ENCODE measurements around the gene AHCYL2. TPM values are rescaled to one million over a fixed set of nuclear protein-coding genes. Genes with fewer than 3 reads are reported as not detected.

The AHCYL2 gene
- total RNA-seq, 2 donors from 2014 or later = 30.8 to 31.4 TPM

DNA sequence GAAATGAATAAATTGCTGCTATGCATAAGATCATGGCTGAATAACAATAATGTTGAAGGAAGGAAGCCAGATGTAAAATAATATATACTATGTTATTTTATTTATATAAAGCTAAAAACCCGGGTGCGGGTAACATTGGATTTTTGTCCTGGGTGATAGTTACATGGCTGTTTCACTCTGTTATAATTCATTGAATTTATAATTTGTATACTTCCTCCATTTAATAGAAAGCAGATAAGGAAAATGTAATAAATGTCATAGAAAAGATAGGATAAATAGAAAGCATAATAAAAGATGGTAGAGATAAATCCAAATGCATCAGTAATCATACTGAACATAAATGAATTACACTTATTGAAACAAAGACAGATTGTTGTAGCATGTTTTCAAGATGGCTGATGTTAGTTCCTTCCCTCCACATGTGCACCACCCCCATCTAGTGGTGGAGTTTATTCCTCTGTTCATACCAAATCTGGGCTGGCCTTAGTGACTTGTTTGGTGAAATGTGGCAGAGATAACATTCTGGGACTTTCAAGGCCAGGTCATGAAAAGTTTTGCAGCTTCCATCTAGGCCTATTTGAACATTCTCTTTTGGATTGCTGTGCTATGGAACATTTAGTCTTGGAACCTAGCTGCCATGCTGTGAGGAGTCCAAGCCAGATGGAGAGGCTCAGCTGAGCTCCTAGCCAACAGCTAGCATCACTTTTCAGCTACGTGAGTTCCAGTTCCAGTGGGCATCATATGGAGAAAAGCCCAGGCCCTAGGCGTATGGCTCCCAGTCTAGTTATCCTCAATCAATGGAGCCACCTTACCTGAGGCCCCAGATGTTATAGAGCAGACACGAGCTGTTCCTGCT, 46.9 kb downstream of the AHCYL2 start:
- TF ChIP-seq, protein P1, sequence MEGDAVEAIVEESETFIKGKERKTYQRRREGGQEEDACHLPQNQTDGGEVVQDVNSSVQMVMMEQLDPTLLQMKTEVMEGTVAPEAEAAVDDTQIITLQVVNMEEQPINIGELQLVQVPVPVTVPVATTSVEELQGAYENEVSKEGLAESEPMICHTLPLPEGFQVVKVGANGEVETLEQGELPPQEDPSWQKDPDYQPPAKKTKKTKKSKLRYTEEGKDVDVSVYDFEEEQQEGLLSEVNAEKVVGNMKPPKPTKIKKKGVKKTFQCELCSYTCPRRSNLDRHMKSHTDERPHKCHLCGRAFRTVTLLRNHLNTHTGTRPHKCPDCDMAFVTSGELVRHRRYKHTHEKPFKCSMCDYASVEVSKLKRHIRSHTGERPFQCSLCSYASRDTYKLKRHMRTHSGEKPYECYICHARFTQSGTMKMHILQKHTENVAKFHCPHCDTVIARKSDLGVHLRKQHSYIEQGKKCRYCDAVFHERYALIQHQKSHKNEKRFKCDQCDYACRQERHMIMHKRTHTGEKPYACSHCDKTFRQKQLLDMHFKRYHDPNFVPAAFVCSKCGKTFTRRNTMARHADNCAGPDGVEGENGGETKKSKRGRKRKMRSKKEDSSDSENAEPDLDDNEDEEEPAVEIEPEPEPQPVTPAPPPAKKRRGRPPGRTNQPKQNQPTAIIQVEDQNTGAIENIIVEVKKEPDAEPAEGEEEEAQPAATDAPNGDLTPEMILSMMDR (conservative IDR thresholded peaks at IDR 0.05) = peak; percentile 89
- Mint-ChIP-seq H3K4me3 (no peak overlapping the region), H3K36me3 (ENCODE audit: low read depth) (peaks cover 19% of the 10 kb centered on the region), H3K4me1 (peaks cover 5% of the 10 kb centered on the region), H3K27ac (peak overlapping the region; percentile 79), H3K9me3 (peaks cover 11% of the 10 kb centered on the region), H3K27me3 (ENCODE audit: insufficient read depth) (no peaks in the 10 kb centered on the region)
- peaks cover 16% of the 10 kb centered on the region for H3K9me3 ChIP-seq (ENCODE audit: control insufficient read depth, low read length)
- H3K9ac ChIP-seq (ENCODE audit: extremely low read depth, low read length, poor library complexity, severe bottlenecking) = no peak overlapping the region
- 61 to 90% methylated on average over 2 to 3 of the region's 5 CpGs for WGBS, 2 experiments (ENCODE audit: insufficient coverage in 1 of 2, insufficient read length in 1 of 2)
- H3K4me1 ChIP-seq (ENCODE audit: control insufficient read depth, insufficient read depth, low read length) = no peaks in the 10 kb centered on the region
- no peak overlapping the region for H3K4me3 ChIP-seq (ENCODE audit: low read length)
- H3K27ac ChIP-seq (ENCODE audit: low read depth, low read length) = no peak overlapping the region
- H3K27me3 ChIP-seq (ENCODE audit: control insufficient read depth, insufficient read depth, low read length, poor library complexity, severe bottlenecking) = no peaks in the 10 kb centered on the region
- peaks cover 8% of the 10 kb centered on the region for H3K36me3 ChIP-seq (ENCODE audit: control insufficient read depth, insufficient read depth, low read length)
- DNase-seq = peak; percentile 85

DNA sequence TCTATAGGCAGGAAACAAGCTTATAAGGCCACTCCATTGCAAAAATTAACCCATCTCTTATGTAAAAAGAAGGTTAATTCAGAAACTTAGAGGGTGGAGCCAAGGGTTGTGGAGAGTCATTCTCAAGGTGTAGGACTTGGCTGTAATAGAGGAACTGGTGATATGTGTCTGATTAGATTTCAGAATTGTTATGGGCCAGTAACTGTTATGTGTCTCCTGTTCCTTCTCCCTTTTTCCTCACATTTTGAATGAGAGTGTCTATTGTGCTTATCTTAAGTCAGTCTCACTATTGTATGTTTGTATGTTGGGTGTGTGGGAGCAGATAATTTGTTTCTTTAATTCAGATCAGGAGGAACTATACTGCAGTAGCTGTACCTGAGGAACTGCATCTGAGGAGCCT, 49.1 kb downstream of the AHCYL2 start:
- Mint-ChIP-seq H3K4me3 (no peak overlapping the region), H3K36me3 (ENCODE audit: low read depth) (peaks cover 24% of the 10 kb centered on the region), H3K4me1 (peaks cover 2% of the 10 kb centered on the region), H3K9me3 (peaks cover 11% of the 10 kb centered on the region), H3K27me3 (ENCODE audit: insufficient read depth) (no peaks in the 10 kb centered on the region), H3K27ac (no peak overlapping the region)
- no peak overlapping the region for H3K9ac ChIP-seq (ENCODE audit: extremely low read depth, low read length, poor library complexity, severe bottlenecking)
- DNase-seq = no peak
- no peaks in the 10 kb centered on the region for H3K27me3 ChIP-seq (ENCODE audit: control insufficient read depth, insufficient read depth, low read length, poor library complexity, severe bottlenecking)
- H3K9me3 ChIP-seq (ENCODE audit: control insufficient read depth, low read length) = peaks cover 16% of the 10 kb centered on the region
- H3K4me3 ChIP-seq (ENCODE audit: low read length) = peak overlapping the region; percentile 2
- no peaks in the 10 kb centered on the region for H3K4me1 ChIP-seq (ENCODE audit: control insufficient read depth, insufficient read depth, low read length)
- no peak overlapping the region for H3K27ac ChIP-seq (ENCODE audit: low read depth, low read length)
- H3K36me3 ChIP-seq (ENCODE audit: control insufficient read depth, insufficient read depth, low read length) = peaks cover 8% of the 10 kb centered on the region
- TF ChIP-seq, protein P1 (conservative IDR thresholded peaks at IDR 0.05) = no peak

DNA sequence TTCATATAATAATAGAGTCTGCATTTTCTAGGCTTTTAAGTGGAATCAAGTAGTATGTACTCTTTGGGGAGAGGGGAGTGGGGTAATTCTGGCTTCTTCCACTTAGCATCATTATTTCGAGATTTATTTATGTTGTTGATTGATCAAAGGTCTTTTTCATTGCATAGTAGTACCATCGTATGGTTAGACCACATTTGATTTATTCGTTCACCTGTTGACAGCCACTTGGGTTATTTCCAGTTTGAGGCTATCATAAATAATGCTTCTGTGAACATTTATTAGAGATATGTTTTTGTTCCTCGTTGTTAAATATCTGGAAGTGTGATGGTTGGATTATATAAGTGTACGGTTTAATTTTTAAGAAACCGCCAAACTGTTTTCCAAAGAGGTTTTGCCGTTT, 52.8 kb downstream of the AHCYL2 start:
- H3K4me3 Mint-ChIP-seq = no peak overlapping the region

More for the DNA sequence above, 52.8 kb downstream of the AHCYL2 start:
- TF ChIP-seq, protein P1 (conservative IDR thresholded peaks at IDR 0.05) = no peak
- Histone ChIP-seq H3K9ac (ENCODE audit: extremely low read depth, low read length, poor library complexity, severe bottlenecking) (no peak overlapping the region), H3K9me3 (ENCODE audit: control insufficient read depth, low read length) (peaks cover 16% of the 10 kb centered on the region), H3K4me3 (ENCODE audit: low read length) (no peak overlapping the region), H3K36me3 (ENCODE audit: control insufficient read depth, insufficient read depth, low read length) (peaks cover 8% of the 10 kb centered on the region), H3K4me1 (ENCODE audit: control insufficient read depth, insufficient read depth, low read length) (no peaks in the 10 kb centered on the region), H3K27me3 (ENCODE audit: control insufficient read depth, insufficient read depth, low read length, poor library complexity, severe bottlenecking) (no peaks in the 10 kb centered on the region), H3K27ac (ENCODE audit: low read depth, low read length) (no peak overlapping the region)
- WGBS, 2 experiments (ENCODE audit: insufficient coverage in 1 of 2, insufficient read length in 1 of 2) = 67 to 100% methylated on average over 1 to 7 of the region's 7 CpGs
- Mint-ChIP-seq H3K27me3 (ENCODE audit: insufficient read depth) (no peaks in the 10 kb centered on the region), H3K9me3 (peaks cover 11% of the 10 kb centered on the region), H3K36me3 (ENCODE audit: low read depth) (peaks cover 34% of the 10 kb centered on the region), H3K4me1 (no peaks in the 10 kb centered on the region), H3K27ac (no peak overlapping the region)
- no peak for DNase-seq

All from endodermal cell (in vitro differentiated cells).